GM12892 (cell line): ENCODE measurements around the gene SYNDIG1.

Source experiments
- POLR2A ChIP-seq: IDR thresholded peaks from 2 replicates; pipeline ENCODE4 v1.6.1; 2011; ENCODE audit warnings: low read depth, low read length, control low read depth
- POLR2AphosphoS5 ChIP-seq: IDR thresholded peaks from 2 replicates; pipeline ENCODE4 v1.6.1; 2011; ENCODE audit warnings: low read depth, low read length, control low read depth
- TAF1 ChIP-seq: IDR thresholded peaks from 2 replicates; pipeline ENCODE4 v1.6.1; 2011; ENCODE audit warnings: low read depth, mild to moderate bottlenecking, control low read depth, low read length, borderline replicate concordance

GRCh38 chr20:24702501-24703283 lies 233.3 kb downstream of the SYNDIG1 start:
- TF ChIP-seq TAF1 (no peak), POLR2AphosphoS5 (no peak), POLR2A (no peak)
